Measurements from ENCODE around the gene RBBP8NL.

RBBP8NL gene

GRCh38 chr20:62461157-62461556 is 33.8 kb upstream of the RBBP8NL start:
- no peak for DNase-seq (ENCODE audit: low read depth)

GRCh38 chr20:62460678-62461077 is 33.3 kb upstream of the RBBP8NL start:
- no peak for DNase-seq (ENCODE audit: low read depth)

GRCh38 chr20:62459488-62459887 is 32.1 kb upstream of the RBBP8NL start:
- no peak for DNase-seq (ENCODE audit: low read depth)

GRCh38 chr20:62458275-62459251 is 31.2 kb upstream of the RBBP8NL start:
- DNase-seq (ENCODE audit: low read depth): no peak

- no peak for DNase-seq (ENCODE audit: low read depth)
These were observed 30.5 kb upstream of the RBBP8NL start for GRCh38 chr20:62457831-62458230.

- DNase-seq (ENCODE audit: low read depth): no peak
These were observed 29.8 kb upstream of the RBBP8NL start for GRCh38 chr20:62457098-62457497.

GRCh38 chr20:62455929-62456328 is 28.6 kb upstream of the RBBP8NL start:
- DNase-seq (ENCODE audit: low read depth): no peak

GRCh38 chr20:62454904-62455636 is 27.7 kb upstream of the RBBP8NL start:
- no peak for DNase-seq (ENCODE audit: low read depth)

GRCh38 chr20:62453186-62453808 is 26.0 kb upstream of the RBBP8NL start:
- DNase-seq (ENCODE audit: low read depth): no peak

GRCh38 chr20:62452475-62453095 is 25.2 kb upstream of the RBBP8NL start:
- no peak for DNase-seq (ENCODE audit: low read depth)

- no peak for DNase-seq (ENCODE audit: low read depth)
These were observed 24.6 kb upstream of the RBBP8NL start for GRCh38 chr20:62451970-62452369.

- no peak for DNase-seq (ENCODE audit: low read depth)
These were observed 23.9 kb upstream of the RBBP8NL start for GRCh38 chr20:62451156-62451767.

GRCh38 chr20:62449951-62450691 is 22.8 kb upstream of the RBBP8NL start:
- no peak for DNase-seq (ENCODE audit: low read depth)

- DNase-seq (ENCODE audit: low read depth): no peak
These were observed 21.4 kb upstream of the RBBP8NL start for GRCh38 chr20:62448788-62449187.

- DNase-seq (ENCODE audit: low read depth): no peak
These were observed 20.7 kb upstream of the RBBP8NL start for GRCh38 chr20:62448038-62448437.

GRCh38 chr20:62446888-62447869 is 19.8 kb upstream of the RBBP8NL start:
- DNase-seq (ENCODE audit: low read depth): no peak

- DNase-seq (ENCODE audit: low read depth): no peak
These were observed 19.1 kb upstream of the RBBP8NL start for GRCh38 chr20:62446481-62446880.

GRCh38 chr20:62445553-62446340 is 18.4 kb upstream of the RBBP8NL start:
- no peak for DNase-seq (ENCODE audit: low read depth)

GRCh38 chr20:62444286-62444685 is 16.9 kb upstream of the RBBP8NL start:
- no peak for DNase-seq (ENCODE audit: low read depth)

All from stimulated activated CD8-positive, alpha-beta memory T cell treated with anti-CD3 and anti-CD28 coated beads, Interleukin-12 subunit alpha, Interleukin-12 subunit beta, amount 100 ng/mL, for 4 hours (primary cell).